GM12891 (cell line): ENCODE measurements around the gene ELK4.

Source experiments
- POLR2A ChIP-seq: IDR thresholded peaks from 2 replicates; pipeline ENCODE4 v1.6.1; 2011; ENCODE audit warnings: low read depth, low read length, control low read depth
- TAF1 ChIP-seq: IDR thresholded peaks from 2 replicates; pipeline ENCODE4 v1.6.1; 2011; ENCODE audit warnings: low read depth, low read length, control low read depth

- TF ChIP-seq TAF1: no peak
- no peak for TF ChIP-seq POLR2A
Observed at GRCh38 chr1:205612556-205612955, 19.3 kb downstream of the ELK4 start.
